GM19193 (cell line): ENCODE data around the gene GVQW3.
A peak's percentile ranks its signal among the peaks of the same experiment; 100 is the strongest.

Experiments used
- POLR2A ChIP-seq: IDR thresholded peaks from 4 replicates; pipeline ENCODE4 v1.6.1; 2011; ENCODE audit not compliant: insufficient read depth, insufficient read length; ENCODE audit errors: extremely low read depth

The GVQW3 gene

GRCh38 chr11:76380977-76381719 is at the start of gene GVQW3, which contains the start of gene THAP12:
GVQW3 (plus strand) TSS chr11:76381323; CDS start chr11:76381829, 506 bp downstream.
THAP12 (minus strand) TSS chr11:76381132; CDS start chr11:76380836, 296 bp downstream.
- peak; percentile 63 for TF ChIP-seq POLR2A

GRCh38 chr11:76334826-76335389 is 46.2 kb upstream of the GVQW3 start:
- TF ChIP-seq POLR2A = no peak

GRCh38 chr11:76335842-76336241 is 45.3 kb upstream of the GVQW3 start:
- TF ChIP-seq POLR2A = no peak

GRCh38 chr11:76336597-76336996 is 44.5 kb upstream of the GVQW3 start:
- TF ChIP-seq POLR2A = no peak

- TF ChIP-seq POLR2A = no peak
Observed at GRCh38 chr11:76337469-76337868, 43.7 kb upstream of the GVQW3 start.

GRCh38 chr11:76337923-76338322 is 43.2 kb upstream of the GVQW3 start:
- TF ChIP-seq POLR2A = no peak

GRCh38 chr11:76339221-76339620 is 41.9 kb upstream of the GVQW3 start:
- TF ChIP-seq POLR2A = no peak

- TF ChIP-seq POLR2A = no peak
Observed at GRCh38 chr11:76347466-76347865, 33.7 kb upstream of the GVQW3 start.

GRCh38 chr11:76348348-76348747 is 32.8 kb upstream of the GVQW3 start:
- TF ChIP-seq POLR2A = no peak

- TF ChIP-seq POLR2A = no peak
Observed at GRCh38 chr11:76355172-76355571, 26.0 kb upstream of the GVQW3 start.

GRCh38 chr11:76361374-76361773 is 19.7 kb upstream of the GVQW3 start:
- TF ChIP-seq POLR2A = no peak

- no peak for TF ChIP-seq POLR2A
Observed at GRCh38 chr11:76361776-76362175, 19.3 kb upstream of the GVQW3 start.

GRCh38 chr11:76362716-76363115 is 18.4 kb upstream of the GVQW3 start:
- TF ChIP-seq POLR2A = no peak

- TF ChIP-seq POLR2A = no peak
Observed at GRCh38 chr11:76365038-76365679, 16.0 kb upstream of the GVQW3 start.

GRCh38 chr11:76368490-76368889 is 12.6 kb upstream of the GVQW3 start:
- TF ChIP-seq POLR2A = no peak

- TF ChIP-seq POLR2A = no peak
Observed at GRCh38 chr11:76369406-76369805, 11.7 kb upstream of the GVQW3 start.
